ENCODE results near the gene SWAP70. TPM values are rescaled to one million over a fixed set of nuclear protein-coding genes. Genes with fewer than 3 reads are reported as not detected.

Gene SWAP70
- total and polyA plus RNA-seq, 9 of the 15 experiments (the other 6 are each of a cell fraction or from before 2014, with no cell fraction given) = 1.7 to 4.9 (median 3.9) TPM

DNA sequence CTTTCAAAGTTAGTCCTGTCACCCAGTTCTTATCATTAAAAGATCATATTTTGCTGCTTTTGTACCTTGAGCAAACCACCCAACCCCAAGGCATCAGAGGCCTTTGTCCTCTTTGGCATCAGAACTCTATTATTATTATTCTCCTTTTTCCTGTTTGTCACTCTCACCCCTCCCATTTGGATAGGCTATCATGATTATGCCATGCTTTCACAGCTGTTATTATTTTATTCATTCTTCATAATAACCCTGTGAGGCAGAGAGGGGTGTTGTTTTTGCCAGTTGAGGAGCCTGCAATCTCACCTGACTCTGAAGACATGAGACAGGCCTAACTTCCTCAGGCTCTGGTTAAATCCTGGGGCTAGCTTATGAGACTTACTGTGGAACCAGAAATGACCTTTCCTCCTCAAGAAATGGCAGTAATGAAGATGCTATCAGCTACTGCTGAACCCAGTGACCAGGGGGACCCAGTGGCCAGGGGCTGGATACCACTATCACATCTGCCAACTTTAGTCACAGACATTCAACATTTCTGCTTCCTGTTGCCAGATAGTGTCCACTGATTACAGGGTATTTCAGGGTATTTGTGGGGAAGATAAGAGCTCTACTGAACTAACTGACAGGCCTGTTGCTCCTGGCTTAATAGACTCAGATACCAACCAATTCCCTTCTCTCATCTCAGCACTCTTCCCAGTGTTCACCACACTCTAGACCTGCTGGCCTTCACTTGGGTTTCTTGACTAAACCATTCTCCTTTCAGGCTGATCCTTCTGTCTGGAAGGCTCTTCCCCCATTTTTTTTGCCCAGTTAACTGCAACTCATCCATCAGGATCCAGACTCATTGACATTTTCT lies 11.8 kb upstream of the SWAP70 start (continued):
- TF ChIP-seq, protein P1, sequence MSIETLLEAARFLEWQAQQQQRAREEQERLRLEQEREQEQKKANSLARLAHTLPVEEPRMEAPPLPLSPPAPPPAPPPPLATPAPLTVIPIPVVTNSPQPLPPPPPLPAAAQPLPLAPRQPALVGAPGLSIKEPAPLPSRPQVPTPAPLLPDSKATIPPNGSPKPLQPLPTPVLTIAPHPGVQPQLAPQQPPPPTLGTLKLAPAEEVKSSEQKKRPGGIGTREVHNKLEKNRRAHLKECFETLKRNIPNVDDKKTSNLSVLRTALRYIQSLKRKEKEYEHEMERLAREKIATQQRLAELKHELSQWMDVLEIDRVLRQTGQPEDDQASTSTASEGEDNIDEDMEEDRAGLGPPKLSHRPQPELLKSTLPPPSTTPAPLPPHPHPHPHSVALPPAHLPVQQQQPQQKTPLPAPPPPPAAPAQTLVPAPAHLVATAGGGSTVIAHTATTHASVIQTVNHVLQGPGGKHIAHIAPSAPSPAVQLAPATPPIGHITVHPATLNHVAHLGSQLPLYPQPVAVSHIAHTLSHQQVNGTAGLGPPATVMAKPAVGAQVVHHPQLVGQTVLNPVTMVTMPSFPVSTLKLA (conservative IDR thresholded peaks at IDR 0.05) = 0 out of 4 replicates have a peak, but pooled peaks of 1 of the 2 experiments have one; percentile 31
- TF ChIP-seq ZBTB7A (IDR thresholded peaks at IDR 0.05; ENCODE audit: borderline replicate concordance, control insufficient read depth, low read depth, low read length) (no peak), SAP30 (IDR thresholded peaks at IDR 0.05; ENCODE audit: borderline replicate concordance, insufficient read depth, low read depth, low read length, poor library complexity, severe bottlenecking) (no peak), ZBTB1 (CRISPR knock-in tag; IDR thresholded peaks at IDR 0.05; ENCODE audit: borderline replicate concordance, low read depth) (no peak), NEUROD1 (IDR thresholded peaks at IDR 0.05; ENCODE audit: borderline replicate concordance, low read depth, low read length, partially characterized antibody) (peak; percentile 40), SP1 (CRISPR knock-in tag; IDR thresholded peaks at IDR 0.05) (no peak), POLR2G (IDR thresholded peaks at IDR 0.05; ENCODE audit: low read depth, low read length) (no peak), HNRNPH1 (optimal IDR thresholded peaks at IDR 0.05; ENCODE audit: low read depth, low read length) (no peak), ZBTB11 (CRISPR knock-in tag; IDR thresholded peaks at IDR 0.05) (no peak; a peak in 1 of 6 replicates), ZNF280B (CRISPR knock-in tag; IDR thresholded peaks at IDR 0.05) (no peak), CAMTA2 (CRISPR knock-in tag; conservative IDR thresholded peaks at IDR 0.05) (no peak), RHOXF2B (CRISPR knock-in tag; conservative IDR thresholded peaks at IDR 0.05) (no peak), ZNF77 (CRISPR knock-in tag; IDR thresholded peaks at IDR 0.05) (no peak), ZNF444 (CRISPR knock-in tag; IDR thresholded peaks at IDR 0.05) (no peak), ZNF41 (CRISPR knock-in tag; conservative IDR thresholded peaks at IDR 0.05) (no peak), GATAD2B (IDR thresholded peaks at IDR 0.05; ENCODE audit: borderline replicate concordance) (peak; percentile 64; the same call in 1 of the 2 replicates)
- TF ChIP-seq, protein P2, sequence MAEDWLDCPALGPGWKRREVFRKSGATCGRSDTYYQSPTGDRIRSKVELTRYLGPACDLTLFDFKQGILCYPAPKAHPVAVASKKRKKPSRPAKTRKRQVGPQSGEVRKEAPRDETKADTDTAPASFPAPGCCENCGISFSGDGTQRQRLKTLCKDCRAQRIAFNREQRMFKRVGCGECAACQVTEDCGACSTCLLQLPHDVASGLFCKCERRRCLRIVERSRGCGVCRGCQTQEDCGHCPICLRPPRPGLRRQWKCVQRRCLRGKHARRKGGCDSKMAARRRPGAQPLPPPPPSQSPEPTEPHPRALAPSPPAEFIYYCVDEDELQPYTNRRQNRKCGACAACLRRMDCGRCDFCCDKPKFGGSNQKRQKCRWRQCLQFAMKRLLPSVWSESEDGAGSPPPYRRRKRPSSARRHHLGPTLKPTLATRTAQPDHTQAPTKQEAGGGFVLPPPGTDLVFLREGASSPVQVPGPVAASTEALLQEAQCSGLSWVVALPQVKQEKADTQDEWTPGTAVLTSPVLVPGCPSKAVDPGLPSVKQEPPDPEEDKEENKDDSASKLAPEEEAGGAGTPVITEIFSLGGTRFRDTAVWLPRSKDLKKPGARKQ (CRISPR knock-in tag; IDR thresholded peaks at IDR 0.05) = no peak

All from K562 (cell line).